ENCODE measurements around the gene CCR7. TPM values are rescaled to one million over a fixed set of nuclear protein-coding genes. Genes with fewer than 3 reads are reported as not detected.

The CCR7 gene
- polyA plus RNA-seq, 1 of the 3 experiments (the other 2 are of a cell fraction), result not detected

DNA sequence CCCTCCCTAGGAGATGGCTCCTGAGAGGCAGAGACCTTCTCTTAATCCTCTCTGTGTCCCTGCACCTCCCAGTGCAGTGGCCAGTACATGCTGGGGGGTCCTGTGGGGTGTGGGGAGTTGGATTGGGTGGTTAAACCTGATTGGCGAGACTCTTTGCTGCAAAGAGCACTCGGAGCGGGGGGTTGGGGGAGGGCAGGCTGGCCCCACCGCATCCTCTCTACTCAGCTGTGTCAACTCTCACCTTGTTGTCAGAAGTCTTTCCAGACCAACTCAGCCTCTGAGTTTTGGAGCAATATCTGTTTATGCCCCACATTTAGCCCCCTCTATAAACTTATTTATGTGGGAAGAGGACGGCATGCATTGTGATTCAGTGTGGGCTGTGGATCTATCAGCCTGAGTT, 42.4 kb upstream of the CCR7 start:
- Histone ChIP-seq H3K9me3 (no peaks in the 10 kb centered on the region), H3F3A (replicated peaks; ENCODE audit: insufficient read depth) (no peaks in the 10 kb centered on the region), H3K4me2 (no peak overlapping the region), H3K27me3 (ENCODE audit: insufficient read depth) (peaks cover 46% of the 10 kb centered on the region), H2AFZ (ENCODE audit: low read depth) (no peak overlapping the region), H3K4me3 (ENCODE audit: low read depth in 2 of 2, low read length in 1 of 2) (no peak overlapping the region), H3K27ac (ENCODE audit: low read depth in 2 of 2, low read length in 1 of 2) (no peak overlapping the region), H3K36me3 (replicated peaks in 1 of 2; ENCODE audit: control insufficient read depth in 1 of 2, insufficient read depth in 2 of 2, low read length in 1 of 2) (no peaks in the 10 kb centered on the region), H3K79me2 (ENCODE audit: insufficient read depth) (no peaks in the 10 kb centered on the region), H3K9ac (no peak overlapping the region), H4K20me1 (ENCODE audit: insufficient read depth) (no peaks in the 10 kb centered on the region), H3K4me1 (ENCODE audit: control insufficient read depth in 1 of 2, insufficient read depth in 2 of 2, low read depth in 1 of 2, low read length in 1 of 2) (peaks cover 0 to under 1% of the 10 kb centered on the region in 2 experiments; a peak in 1 of 4 replicates), H3K9me2 (no peaks in the 10 kb centered on the region)
- DNase-seq, result no peak
- ChIA-PET POLR2A (no interaction called here), CTCF (interaction anchor here (0.9 kb wide), 2 partner anchors 13 to 259 kb away, joined by 3 to 4 read pairs; no protein-coding TSS in a partner anchor)
- 72% methylated on average over 5 of the region's 5 CpGs for WGBS (ENCODE audit: low lambda C conversion rate)
- no peak for TF ChIP-seq TCF12 (IDR thresholded peaks at IDR 0.05)
- no peak for TF ChIP-seq TAF1 (IDR thresholded peaks at IDR 0.05; ENCODE audit: borderline replicate concordance, low read depth, low read length)
- no peak for TF ChIP-seq ELF1 (IDR thresholded peaks at IDR 0.05)
- TF ChIP-seq JUND (IDR thresholded peaks at IDR 0.05), result no peak
- TF ChIP-seq, protein P1, sequence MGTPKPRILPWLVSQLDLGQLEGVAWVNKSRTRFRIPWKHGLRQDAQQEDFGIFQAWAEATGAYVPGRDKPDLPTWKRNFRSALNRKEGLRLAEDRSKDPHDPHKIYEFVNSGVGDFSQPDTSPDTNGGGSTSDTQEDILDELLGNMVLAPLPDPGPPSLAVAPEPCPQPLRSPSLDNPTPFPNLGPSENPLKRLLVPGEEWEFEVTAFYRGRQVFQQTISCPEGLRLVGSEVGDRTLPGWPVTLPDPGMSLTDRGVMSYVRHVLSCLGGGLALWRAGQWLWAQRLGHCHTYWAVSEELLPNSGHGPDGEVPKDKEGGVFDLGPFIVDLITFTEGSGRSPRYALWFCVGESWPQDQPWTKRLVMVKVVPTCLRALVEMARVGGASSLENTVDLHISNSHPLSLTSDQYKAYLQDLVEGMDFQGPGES (IDR thresholded peaks at IDR 0.05; ENCODE audit: low read depth, low read length), result no peak
- TF ChIP-seq RFX5 (IDR thresholded peaks at IDR 0.05; ENCODE audit: low read length), result no peak
- TF ChIP-seq, protein P2, sequence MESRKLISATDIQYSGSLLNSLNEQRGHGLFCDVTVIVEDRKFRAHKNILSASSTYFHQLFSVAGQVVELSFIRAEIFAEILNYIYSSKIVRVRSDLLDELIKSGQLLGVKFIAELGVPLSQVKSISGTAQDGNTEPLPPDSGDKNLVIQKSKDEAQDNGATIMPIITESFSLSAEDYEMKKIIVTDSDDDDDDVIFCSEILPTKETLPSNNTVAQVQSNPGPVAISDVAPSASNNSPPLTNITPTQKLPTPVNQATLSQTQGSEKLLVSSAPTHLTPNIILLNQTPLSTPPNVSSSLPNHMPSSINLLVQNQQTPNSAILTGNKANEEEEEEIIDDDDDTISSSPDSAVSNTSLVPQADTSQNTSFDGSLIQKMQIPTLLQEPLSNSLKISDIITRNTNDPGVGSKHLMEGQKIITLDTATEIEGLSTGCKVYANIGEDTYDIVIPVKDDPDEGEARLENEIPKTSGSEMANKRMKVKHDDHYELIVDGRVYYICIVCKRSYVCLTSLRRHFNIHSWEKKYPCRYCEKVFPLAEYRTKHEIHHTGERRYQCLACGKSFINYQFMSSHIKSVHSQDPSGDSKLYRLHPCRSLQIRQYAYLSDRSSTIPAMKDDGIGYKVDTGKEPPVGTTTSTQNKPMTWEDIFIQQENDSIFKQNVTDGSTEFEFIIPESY (IDR thresholded peaks at IDR 0.05; ENCODE audit: borderline replicate concordance, low read depth), result no peak
- TF ChIP-seq, protein P3, sequence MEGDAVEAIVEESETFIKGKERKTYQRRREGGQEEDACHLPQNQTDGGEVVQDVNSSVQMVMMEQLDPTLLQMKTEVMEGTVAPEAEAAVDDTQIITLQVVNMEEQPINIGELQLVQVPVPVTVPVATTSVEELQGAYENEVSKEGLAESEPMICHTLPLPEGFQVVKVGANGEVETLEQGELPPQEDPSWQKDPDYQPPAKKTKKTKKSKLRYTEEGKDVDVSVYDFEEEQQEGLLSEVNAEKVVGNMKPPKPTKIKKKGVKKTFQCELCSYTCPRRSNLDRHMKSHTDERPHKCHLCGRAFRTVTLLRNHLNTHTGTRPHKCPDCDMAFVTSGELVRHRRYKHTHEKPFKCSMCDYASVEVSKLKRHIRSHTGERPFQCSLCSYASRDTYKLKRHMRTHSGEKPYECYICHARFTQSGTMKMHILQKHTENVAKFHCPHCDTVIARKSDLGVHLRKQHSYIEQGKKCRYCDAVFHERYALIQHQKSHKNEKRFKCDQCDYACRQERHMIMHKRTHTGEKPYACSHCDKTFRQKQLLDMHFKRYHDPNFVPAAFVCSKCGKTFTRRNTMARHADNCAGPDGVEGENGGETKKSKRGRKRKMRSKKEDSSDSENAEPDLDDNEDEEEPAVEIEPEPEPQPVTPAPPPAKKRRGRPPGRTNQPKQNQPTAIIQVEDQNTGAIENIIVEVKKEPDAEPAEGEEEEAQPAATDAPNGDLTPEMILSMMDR (IDR thresholded peaks at IDR 0.05), result no peak
- TF ChIP-seq PBX3 (IDR thresholded peaks at IDR 0.05), result no peak
- TF ChIP-seq POLR2AphosphoS5 (IDR thresholded peaks at IDR 0.05; ENCODE audit: low read depth, low read length), result no peak
- TF ChIP-seq, protein P4, sequence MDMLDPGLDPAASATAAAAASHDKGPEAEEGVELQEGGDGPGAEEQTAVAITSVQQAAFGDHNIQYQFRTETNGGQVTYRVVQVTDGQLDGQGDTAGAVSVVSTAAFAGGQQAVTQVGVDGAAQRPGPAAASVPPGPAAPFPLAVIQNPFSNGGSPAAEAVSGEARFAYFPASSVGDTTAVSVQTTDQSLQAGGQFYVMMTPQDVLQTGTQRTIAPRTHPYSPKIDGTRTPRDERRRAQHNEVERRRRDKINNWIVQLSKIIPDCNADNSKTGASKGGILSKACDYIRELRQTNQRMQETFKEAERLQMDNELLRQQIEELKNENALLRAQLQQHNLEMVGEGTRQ (IDR thresholded peaks at IDR 0.05; ENCODE audit: borderline replicate concordance, low read depth, low read length), result no peak
- TF ChIP-seq RCOR1 (IDR thresholded peaks at IDR 0.05; ENCODE audit: low read length), result no peak
- no peak for TF ChIP-seq RXRA (IDR thresholded peaks at IDR 0.05; ENCODE audit: borderline replicate concordance, low read depth)
- no peak for TF ChIP-seq FOXM1 (IDR thresholded peaks at IDR 0.05; ENCODE audit: low read depth)
- no peak for TF ChIP-seq MEF2A (IDR thresholded peaks at IDR 0.05; ENCODE audit: borderline replicate concordance, low read depth)
- no peak for TF ChIP-seq YY1 (IDR thresholded peaks at IDR 0.05; ENCODE audit: low read depth)
- TF ChIP-seq NRF1 (IDR thresholded peaks at IDR 0.05; ENCODE audit: low read depth, low read length), result no peak

Measured in SK-N-SH (cell line).